Dermis blood vessel endothelial cell (primary cell): ENCODE measurements around the gene SEC24B. TPM values are rescaled to one million over a fixed set of nuclear protein-coding genes. Genes with fewer than 3 reads are reported as not detected.

Experiments used
- DNase-seq: peaks from one replicate; pipeline ENCODE4 v3.0.0; 2010
- total RNA-seq: library from RNA; depleted of rRNA; stranded (reverse); fragments of >200 nt; gene quantifications from 2 replicates; pipeline ENCODE4 v1.2.3, GENCODE V29; 2014

Gene SEC24B
- total RNA-seq: 15.1 and 24.2 TPM in 2 replicates

DNA sequence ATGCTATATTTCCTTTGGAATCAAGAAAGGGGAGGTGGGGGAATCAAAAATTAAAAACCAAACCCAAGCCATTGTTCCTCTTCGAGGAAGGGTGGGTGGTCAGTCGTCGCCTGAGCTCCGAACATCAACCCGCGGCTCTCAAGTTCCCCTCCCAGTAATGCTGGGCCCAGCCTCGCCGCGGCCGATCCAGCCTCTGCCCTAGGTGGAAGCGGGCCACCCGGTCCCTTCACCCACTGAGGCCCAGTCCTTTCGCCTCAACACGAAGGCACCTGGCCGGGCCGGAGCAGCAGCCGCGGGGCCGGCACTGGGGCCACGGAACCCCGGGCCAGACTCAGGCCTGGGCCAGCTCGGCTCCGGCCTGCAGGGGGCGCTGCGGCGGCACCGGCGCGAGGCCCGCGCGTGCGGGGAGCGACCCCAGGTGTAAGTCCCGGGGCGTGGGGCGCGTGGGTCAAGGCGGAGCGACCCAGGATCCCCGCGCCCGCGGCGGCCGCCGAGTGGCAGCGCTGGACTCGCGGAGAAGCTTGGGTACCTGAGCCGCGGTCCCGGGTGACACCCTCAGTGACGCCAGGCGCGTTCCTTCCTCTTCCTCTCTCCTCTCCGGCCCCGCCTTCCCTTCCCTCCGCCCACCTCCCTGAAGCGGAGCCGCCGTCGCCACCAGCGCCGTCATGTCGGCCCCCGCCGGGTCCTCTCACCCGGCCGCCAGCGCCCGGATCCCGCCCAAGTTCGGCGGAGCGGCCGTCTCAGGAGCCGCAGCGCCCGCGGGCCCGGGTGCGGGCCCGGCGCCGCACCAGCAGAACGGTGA lies at the start of gene SEC24B:
TSS of gene SEC24B (plus strand) at position 611 of the 802 bp plus-strand sequence. CDS start at position 666, 55 bp downstream.
- peak; percentile 89 for DNase-seq

GRCh38 chr4:109383823-109384222 lies 49.8 kb upstream of the SEC24B start:
- no peak for DNase-seq

DNA sequence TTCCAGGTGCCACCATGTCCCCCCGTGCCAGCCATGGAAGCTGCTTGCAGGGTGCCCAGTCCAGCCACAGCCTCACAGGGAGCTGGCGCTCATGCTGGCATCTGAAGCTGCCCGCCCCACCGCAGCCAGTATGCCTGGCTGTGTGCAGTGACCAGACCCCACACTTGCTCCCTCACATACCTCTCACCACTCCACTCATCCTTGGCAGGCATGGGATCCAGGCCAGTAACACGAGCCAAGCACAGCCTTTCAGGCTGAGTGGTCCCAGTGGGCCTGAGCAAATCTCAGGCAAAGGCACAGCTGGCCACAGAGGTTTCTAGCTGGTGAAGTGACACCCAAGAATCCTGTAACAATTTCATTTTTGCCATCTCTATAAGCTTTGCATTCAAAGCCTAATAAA lies 48.4 kb upstream of the SEC24B start:
- no peak for DNase-seq

DNA sequence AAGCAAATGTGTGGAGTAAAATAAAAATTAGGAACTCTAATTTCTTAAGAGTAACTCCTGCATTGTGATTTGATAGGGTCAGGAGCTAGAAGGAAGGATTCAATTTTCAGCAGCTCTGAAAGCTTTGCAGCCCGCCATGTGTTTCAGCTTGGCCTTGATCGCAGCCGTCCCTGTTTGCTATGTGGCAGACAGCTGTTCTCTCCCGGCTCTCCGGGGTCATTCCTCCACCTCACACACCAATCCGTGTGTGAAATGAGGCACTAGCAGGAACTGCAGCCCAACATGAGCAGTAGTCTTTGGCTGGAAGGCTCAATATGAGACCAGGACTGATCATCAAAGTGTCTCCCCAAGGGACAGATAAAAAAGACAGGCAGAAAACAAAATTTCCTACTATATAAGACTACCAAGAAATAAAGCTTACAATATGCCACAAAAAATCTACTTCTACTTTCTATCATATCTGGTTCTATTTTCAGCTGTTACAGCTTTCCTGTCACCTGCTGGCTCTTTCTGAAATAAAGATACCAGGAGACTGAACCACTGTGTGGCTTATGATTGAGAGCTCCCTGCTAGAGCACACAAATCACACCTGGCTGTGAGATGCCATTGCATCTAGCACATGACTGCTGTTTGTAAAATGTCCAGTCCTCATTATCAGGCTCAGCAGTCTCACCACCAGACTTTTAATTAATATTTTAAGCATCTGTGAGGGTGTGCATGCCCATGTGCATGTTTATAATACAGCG lies 44.1 kb upstream of the SEC24B start:
- DNase-seq: no peak

- no peak for DNase-seq
Observed at GRCh38 chr4:109390115-109390768, 43.4 kb upstream of the SEC24B start.

GRCh38 chr4:109395694-109396093 lies 37.9 kb upstream of the SEC24B start:
- no peak for DNase-seq

DNA sequence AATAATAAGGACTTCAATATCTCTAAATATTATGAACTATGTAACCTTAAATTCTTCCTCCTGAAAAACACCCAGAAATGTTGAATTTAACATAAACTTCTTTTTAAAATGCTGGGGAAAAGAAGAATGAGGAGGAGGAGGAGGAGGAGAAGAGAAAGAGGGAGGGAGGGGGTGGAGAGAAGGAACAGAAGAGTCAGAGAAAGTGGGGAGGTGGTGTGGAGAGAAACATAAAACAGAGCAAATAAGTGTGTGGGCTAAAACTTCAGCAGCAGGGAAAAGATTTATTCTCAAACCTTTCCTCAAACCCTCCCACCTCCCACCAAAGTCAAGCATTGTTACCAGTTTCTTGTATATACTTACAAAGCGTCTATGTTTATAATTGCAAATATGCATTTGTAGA lies 34.7 kb upstream of the SEC24B start:
- DNase-seq: no peak

- DNase-seq: peak; percentile 88
Observed at GRCh38 chr4:109406337-109406931, 27.2 kb upstream of the SEC24B start.

DNA sequence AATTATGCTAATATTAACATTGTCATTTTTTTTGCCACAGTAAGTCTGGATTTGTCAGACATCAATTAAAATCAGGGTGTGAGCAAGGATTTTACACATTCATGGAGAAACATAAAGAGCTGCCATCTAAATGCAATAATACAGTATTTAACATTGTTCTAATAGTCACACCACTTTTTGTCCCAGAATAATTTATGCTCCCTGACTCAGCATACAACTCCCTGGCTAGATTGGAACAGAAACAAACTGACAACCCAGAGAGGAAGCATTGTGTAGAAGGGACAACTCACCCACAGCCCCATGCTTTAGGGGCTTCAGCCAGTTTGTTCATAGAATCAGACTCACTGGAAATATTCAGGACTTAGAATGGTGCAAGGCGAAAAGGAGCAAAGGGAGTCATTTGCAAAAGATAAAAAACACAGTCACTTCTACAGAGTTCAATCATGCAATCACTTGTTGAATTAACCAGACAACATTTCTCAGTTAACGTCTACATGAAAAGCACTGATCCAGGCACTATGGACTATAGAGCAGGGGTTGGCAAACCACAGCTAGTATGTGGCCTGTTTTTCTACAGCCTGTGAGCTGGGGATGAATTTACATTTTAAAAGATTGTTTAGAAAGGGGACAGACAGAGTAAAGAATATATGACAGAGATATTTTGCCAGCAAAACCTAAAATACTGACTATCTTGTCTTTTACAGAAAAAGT lies 26.4 kb upstream of the SEC24B start:
- no peak for DNase-seq

GRCh38 chr4:109408711-109409110 lies 24.9 kb upstream of the SEC24B start:
- DNase-seq: no peak

DNA sequence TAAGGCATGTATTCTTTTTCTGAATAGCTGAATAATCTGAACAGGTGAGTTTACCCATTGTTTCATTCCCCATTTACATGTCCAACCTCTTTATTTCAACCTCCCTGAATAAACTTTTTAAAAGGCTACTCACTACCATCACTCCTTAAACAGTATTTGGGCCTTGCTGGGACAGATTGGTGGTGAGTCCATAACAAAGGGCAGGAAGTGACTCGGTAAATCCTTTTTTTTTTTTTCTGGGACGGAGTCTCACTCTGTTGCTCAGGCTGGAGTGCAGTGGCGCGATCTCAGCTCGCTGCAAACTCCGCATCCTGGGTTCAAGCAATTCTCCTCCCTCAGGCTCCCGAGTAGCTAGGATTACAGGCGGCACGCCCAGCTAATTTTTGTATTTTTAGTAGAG lies 23.4 kb upstream of the SEC24B start:
- DNase-seq: no peak

DNA sequence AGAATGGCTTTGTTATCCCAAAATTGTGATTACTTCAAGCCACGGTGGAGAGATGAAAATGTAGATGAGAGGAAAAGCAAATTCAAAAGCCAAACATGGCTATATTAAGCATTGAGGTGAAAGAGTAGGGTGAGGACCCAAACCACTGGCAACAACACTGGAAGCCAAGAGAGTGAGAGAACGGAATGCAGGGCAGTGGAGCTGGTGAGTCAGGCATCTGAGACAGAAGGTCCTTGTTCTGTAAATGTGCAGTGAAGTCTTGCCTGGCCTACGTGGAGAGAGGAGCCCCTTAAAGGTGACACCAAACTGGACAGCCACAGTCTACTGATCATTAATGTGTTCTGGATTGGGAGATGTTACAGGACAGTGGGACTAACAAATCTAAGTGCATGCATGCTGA lies 22.8 kb upstream of the SEC24B start:
- DNase-seq: no peak

DNA sequence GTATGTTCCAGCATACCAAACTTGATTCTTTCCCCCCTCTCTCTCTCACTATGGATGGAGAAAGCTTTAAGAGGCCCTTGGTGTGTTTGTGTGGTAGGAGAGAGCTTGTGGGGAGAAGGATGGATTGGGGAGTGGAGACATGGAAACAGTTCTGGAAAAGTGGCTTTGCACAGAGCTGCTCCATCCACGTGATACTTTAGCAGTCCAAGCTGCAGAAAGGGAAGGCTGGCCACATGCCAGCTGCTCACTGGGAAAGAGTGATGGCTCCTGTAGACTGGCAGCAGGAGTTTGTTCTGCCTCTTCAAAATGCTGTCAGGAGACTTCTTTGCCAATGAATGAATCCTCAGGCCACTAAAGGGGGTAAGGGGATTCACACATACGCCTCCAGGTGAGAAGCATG lies 21.7 kb upstream of the SEC24B start:
- peak; percentile 59 for DNase-seq

DNA sequence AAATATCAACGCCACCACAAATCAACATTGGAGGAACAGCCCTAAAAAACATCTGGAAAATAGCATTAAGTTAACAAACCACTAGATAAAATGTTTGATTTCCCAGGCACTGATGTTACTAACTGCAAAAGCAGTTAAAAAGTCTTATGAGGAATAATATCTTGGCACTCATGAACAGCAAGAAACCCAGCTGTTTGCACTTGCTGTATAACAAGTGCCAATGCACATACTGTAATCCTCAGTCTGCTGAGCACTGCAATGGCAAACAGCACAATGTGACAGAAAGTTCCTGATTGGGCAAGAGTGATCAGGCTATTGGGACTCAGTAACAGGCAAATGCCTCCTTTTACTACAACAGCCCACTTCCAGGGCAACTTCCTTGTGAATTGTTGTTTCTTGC lies 20.8 kb upstream of the SEC24B start:
- DNase-seq: no peak

DNA sequence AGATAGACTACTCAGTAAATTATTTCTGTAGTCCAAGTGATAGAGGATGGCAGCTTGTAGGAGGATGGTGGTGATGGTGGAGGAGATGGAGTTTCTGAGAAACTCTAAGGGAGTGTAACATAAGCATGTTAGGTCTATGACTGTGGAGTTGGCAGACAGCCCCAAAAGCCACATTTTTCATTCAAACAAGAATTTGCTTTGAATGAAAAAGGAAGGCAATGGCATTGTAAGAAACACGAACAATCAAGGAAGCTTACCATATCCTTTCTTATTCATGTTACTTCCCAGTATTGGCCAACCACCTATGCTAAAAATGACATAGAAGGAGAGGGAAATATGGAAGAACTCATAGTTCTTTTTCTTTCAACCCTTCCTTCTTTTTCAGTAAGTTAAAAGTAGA lies 18.7 kb upstream of the SEC24B start:
- DNase-seq: peak; percentile 61

DNA sequence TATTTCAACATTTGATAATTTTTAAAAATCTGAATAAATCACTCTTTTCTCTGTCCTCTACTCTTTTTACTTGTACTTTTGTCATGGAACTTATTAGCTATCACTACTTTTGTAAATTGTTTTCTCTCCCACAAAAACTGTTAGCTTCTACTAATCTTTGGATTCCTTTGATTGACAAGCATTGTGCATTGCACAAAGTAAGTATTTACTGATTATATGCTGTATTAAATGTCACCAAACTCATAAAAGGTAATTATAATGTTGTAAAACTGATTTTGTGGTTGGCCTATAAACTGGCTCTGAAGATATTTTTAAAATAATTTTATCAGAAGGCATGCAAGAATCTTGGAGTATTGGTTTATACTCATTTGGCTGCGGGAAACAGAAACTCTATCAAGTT lies 15.0 kb upstream of the SEC24B start:
- DNase-seq: no peak

DNA sequence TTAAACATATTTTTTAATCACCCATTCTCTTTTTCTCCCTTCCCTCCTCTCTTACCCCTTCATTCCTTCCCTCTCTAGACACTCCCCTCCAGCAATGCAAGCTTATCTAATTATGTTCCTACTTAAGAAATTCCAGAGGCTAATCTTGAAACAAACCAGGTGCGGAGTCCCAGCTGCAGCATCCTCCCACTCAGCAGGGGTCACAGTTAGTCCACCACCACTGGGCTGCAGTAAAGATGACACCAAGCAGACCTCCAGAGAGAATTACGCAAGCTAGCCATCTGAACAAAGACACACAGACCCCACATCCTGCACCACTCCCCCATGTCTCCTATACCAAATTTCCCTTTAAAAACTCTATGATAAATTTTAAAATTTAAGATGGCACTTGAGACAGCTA lies 13.9 kb upstream of the SEC24B start:
- no peak for DNase-seq

DNA sequence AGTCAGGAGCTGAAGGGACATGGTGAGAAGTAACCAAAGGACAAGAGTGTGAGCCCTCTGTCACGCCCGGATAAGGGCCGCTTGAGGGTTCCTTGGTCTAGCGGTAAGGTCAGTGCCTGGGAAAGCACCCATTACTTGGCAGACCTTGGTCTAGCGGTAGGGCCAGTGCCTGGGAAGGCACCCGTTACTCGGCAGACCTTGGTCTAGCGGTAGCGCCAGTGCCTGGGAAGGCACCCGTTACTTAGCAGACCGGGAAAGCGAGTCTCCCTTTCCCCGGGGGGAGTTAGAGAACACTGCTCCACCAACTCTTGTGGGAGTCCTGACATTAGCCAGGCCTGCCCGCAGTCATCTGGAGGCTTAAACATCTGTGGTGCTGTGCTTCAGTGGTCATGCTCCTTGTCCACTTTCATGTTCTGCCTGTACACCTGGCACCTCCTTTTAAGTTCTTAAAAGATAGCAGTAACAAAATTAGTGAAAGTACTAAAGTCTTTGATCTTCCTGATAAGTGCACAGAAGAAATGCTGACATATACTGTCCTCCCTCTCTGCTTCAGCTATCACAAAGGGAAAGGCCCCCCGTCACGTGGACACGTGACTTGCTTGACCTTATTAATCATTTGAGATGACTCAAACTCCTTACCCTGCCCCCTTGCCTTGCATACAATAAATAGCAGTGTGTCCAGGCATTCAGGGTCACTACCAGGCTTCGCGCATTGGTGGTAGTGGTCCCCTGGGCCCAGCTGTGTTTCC lies 9.3 kb upstream of the SEC24B start:
- DNase-seq: peak; percentile 47

GRCh38 chr4:109425405-109425804 lies 8.2 kb upstream of the SEC24B start:
- no peak for DNase-seq

DNA sequence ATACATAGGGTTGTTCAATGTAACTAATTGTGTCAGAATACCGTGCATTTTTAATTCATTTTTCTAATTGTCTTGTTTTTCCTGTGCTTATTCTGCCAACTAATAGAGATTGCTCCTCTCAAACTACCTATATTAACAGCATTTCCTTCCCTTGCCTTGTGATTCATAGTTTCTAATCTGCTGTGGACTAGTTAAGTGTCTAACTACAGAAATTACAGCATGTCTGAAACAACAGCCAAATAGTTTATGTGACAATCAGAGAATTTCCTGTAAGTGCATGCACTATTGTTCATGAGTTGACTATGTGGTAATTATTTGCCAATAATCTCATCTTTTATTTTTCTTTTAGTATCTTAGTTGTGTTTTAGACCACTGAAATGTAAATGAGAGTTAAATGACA lies 4.1 kb upstream of the SEC24B start:
- DNase-seq: peak; percentile 88

DNA sequence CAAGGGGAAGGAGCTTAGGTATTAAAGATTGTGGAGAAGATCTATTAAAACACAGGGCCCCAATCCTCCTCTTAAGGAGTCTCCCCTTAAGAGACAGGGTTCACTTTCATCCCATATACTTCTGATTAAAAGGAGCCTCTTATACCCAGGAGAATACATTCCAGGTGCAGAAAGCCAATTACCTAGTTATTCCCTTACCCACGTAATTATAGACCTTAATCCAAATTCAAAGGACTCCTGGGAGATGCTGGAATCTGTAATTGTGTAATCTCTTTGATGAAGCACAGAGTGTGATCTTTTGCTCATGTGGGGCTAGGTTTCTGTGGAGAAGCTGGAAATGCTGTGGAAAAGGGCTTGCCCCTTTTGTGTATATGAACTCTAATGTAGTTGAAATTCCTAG lies 1.4 kb upstream of the SEC24B start:
- DNase-seq: no peak

GRCh38 chr4:109432696-109433095 lies 919 bp upstream of the SEC24B start:
- DNase-seq: peak; percentile 55
